Suprapubic skin (tissue), 4 donors: ENCODE results near the gene E2F8.

ENCODE experiments used
- EP300 ChIP-seq: sonication (generic); formaldehyde crosslinking; IDR thresholded peaks from one replicate; pipeline ENCODE4 v1.6.1; 2017; ENCODE audit warnings: antibody characterized with exemption
- POLR2AphosphoS5 ChIP-seq, 3 donors: sonication (generic); formaldehyde crosslinking; IDR thresholded peaks; one replicate each; pipeline ENCODE4 v1.6.1; 2017; ENCODE audit warnings: antibody characterized with exemption in 3 of 3

- TF ChIP-seq EP300 (no peak), POLR2AphosphoS5 (IDR thresholded peaks at IDR 0.05) (no peak)
Measured at GRCh38 chr11:19204836-19205235, 35.9 kb downstream of the E2F8 start.
